Activated CD4-positive, CD25-positive, alpha-beta regulatory T cell treated with anti-CD3 and anti-CD28 coated beads, Interleukin-2, amount 50 U/mL, for 72 hours (primary cell): ENCODE data around the gene PROSER3.
"Not testable (repeated sequence)": the region's sequence is repeated elsewhere in the genome, so short reads cannot be mapped to it uniquely, and the experiment has no call there.

ENCODE experiments used
- DNase-seq: peaks from one replicate; pipeline ENCODE4 v3.0.0; 2021

The PROSER3 gene

DNA sequence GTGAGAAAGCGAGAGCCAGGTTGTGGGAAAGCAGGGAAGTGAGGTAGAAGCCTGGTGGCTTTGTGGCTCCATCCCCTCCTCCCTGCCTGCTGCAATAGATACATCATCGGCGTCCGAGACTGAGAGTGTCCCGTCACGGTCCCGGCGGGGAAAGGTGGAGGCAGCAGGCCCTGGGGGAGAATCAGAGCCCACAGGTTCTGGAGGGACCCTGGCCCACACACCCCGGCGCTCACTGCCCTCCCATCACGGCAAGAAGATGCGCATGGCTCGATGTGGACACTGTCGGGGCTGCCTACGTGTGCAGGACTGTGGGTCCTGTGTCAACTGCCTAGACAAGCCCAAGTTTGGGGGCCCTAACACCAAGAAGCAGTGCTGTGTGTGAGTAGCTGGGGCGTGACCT, 35.1 kb upstream of the PROSER3 start:
- no peak for DNase-seq

DNA sequence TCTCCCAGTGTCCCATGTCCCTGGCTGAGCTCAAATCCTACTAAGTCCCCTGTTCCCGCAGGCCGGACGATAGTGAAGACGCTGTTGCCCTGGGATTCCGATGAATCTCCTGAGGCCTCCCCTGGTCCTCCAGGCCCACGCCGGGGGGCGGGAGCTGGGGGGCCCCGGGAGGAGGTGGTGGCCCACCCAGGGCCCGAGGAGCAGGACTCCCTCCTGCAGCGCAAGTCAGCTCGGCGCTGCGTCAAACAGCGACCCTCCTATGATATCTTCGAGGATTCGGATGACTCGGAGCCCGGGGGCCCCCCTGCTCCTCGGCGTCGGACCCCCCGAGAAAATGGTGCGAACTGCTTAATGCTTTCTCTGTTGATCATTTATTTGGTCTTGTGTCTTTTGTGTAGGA, 34.3 kb upstream of the PROSER3 start:
- DNase-seq, result no peak

DNA sequence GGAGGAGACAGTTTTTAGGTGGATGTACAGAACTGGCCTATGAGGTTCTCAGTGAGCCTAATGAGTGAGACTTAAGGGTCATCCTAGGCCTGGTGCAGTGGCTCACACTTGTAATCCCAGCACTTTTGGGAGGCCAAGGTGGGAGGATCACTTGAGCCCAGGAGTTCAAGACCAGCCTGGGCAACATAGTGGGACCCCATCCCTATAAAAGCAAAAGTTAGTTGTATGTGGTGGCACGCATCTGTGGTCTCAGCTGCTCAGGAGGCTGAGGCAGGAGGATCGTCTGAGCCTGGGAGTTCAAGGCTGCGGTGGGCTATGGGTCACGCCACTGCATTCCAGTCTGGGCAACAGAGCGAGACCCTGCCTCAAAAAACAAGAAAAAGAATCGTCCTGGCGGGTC, 33.8 kb upstream of the PROSER3 start:
- DNase-seq, result not testable (repeated sequence)

DNA sequence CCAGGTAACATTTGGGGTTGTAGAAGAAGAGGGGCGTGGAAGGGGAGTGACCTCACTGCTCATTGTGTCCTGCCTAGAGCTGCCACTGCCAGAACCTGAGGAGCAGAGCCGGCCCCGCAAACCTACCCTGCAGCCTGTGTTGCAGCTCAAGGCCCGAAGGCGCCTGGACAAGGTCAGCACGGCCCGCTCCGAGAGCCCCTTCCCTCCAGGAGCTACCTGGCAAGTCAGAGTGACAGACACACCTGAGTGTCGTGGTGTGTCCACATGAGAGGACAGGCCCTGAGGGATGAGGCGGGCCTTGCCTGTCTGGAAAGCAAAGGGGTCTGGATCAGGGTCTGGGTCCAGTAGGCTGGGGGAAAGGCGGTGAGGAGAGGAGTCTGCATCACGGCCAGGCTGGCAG, 33.4 kb upstream of the PROSER3 start:
- no peak for DNase-seq

DNA sequence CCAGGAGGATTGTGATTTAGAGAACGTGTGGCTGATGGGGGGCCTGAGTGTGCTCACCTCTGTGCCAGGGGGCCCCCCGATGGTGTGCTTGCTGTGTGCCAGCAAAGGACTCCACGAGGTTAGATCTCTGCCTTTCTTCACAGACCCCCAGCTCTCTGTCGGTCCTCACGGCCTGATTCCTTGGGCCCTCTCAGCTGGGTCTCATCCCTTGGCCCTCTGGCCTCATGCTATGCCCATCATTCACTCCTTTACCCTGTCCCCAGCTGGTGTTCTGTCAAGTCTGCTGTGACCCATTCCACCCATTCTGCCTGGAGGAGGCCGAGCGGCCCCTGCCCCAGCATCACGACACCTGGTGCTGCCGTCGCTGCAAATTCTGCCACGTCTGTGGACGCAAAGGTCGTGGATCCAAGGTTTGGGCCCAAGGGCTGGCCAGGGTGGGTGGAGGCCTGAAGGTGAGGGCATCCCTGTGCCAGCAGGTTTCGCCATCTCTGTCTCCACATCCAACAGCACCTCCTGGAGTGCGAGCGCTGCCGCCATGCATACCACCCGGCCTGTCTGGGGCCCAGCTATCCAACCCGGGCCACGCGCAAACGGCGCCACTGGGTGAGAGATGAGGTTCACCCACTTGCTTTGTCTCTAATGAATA, 32.6 kb upstream of the PROSER3 start:
- DNase-seq, result no peak

DNA sequence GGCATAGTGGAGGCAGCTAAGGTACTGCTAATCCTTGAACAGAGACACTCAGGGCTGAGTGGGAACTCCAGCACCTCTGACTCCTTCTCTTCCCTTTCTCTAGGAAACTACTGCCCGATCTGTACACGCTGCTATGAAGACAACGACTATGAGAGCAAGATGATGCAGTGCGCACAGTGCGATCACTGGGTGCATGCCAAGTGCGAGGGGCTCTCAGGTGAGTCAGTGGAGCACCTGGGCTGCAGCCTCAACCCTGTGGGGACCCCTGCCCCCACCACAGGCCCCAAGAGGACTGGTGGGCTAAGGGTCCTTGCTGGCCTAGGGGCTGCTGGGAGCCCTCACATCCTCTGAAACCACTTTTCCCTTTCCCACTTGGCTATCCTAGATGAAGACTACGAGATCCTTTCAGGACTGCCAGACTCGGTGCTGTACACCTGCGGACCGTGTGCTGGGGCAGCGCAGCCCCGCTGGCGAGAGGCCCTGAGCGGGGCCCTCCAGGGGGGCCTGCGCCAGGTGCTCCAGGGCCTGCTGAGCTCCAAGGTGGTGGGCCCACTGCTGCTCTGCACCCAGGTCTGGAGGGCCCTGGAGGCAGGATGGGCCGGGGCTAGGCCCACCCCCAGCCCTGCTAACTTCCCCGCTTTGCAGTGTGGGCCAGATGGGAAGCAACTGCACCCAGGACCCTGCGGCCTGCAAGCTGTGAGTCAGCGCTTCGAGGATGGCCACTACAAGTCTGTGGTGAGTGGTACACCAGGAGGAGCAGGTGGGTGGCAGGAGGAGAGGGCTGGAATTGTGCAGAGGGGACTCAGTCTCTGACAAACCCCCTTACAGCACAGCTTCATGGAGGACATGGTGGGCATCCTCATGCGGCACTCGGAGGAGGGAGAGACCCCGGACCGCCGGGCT, 30.7 kb upstream of the PROSER3 start:
- no peak for DNase-seq

DNA sequence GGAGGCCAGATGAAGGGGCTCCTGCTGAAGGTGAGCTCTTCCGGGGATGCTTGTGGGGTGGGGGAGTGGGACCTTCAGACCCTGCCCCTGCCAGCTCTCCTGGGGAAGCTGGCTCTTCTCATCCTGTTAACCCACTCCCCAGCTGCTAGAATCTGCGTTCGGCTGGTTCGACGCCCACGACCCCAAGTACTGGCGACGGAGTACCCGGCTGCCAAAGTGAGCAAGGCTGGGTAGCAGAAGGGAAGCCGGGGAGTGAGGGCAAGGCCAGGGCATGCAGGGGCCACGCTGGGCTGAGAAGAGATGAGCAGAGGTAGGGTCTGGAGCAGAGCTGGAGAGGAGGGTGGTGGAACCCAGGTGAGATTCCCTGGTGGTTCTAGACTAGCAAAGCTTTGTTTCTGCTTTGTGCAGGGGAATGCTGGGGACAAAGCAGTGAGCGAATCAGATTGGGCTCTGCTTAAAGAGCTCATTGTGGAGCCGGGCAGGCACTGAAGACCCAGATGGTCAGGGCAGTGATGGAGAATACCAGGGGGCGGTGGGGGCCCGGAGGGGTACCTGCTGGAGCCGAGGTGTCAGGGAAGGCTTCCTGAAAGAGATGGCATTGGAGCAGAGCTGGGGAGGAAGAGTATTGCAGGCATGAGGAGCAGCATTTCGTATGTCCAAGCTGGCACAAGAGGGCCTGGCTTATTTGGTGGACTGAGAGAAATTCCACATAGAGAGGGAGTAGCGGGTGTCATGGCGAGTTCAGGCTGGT, 29.8 kb upstream of the PROSER3 start:
- no peak for DNase-seq

DNA sequence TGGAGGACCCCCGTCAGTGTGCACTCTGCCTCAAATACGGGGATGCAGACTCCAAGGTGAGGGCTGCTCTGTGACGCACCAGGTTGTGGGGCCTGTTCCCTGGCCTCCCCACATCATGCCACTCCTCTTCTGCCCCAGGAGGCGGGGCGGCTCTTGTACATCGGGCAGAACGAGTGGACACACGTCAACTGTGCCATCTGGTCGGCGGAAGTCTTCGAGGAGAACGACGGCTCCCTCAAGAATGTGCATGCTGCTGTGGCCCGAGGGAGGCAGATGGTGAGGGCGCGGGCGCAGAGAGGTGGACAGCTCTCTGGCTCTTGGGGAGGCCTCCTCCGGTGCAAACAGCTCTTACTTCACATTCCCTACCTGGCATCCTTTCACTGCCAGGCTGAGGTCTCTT, 29.0 kb upstream of the PROSER3 start:
- DNase-seq, result no peak

DNA sequence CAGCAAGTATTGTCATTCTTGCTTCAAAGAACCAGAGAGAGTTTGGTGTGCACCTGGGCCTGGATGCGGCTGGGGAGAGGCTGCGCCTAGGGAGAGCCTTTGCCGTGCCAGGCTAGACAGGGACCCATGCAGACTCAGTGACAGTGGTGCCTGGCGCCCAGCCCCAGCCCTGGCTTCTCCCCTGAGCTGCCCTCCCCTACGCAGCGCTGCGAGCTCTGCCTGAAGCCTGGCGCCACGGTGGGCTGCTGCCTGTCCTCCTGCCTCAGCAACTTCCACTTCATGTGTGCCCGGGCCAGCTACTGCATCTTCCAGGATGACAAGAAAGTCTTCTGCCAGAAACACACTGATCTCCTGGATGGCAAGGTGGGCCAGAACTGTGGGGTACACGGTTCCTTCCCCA, 28.2 kb upstream of the PROSER3 start:
- DNase-seq, result no peak

DNA sequence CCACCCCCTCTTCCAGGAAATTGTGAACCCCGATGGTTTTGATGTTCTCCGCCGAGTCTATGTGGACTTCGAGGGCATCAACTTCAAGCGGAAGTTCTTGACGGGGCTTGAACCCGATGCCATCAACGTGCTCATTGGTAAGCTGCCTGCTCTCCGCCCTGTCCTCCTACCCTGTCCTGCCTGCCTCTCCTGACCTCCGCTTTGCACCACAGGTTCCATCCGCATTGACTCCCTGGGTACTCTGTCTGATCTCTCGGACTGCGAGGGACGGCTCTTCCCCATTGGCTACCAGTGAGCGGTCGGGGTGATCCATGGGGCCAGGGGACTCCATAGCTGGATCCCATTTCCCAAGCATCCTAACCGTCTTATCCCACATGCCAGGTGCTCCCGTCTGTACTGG, 27.6 kb upstream of the PROSER3 start:
- no peak for DNase-seq

DNA sequence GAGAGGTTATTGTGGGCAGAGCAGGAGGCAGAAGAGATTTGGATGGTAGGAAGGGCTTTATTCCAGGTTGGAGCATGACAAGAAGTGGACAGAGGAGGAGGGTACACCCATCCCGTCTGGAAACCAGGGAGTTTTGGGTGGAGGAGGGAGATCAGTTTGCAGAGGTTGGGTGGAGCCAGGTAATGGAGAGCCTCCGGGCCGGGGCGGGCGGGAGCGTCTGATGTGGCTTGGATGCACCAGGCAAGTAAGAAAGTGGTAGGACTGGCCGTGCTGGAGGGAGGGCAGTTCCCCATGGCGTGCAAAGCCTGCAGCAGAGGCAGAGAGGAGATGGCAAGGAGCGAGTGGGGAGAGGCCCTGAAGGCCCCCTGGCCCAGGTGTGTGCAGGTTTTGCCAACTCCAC, 26.6 kb upstream of the PROSER3 start:
- DNase-seq, result no peak

DNA sequence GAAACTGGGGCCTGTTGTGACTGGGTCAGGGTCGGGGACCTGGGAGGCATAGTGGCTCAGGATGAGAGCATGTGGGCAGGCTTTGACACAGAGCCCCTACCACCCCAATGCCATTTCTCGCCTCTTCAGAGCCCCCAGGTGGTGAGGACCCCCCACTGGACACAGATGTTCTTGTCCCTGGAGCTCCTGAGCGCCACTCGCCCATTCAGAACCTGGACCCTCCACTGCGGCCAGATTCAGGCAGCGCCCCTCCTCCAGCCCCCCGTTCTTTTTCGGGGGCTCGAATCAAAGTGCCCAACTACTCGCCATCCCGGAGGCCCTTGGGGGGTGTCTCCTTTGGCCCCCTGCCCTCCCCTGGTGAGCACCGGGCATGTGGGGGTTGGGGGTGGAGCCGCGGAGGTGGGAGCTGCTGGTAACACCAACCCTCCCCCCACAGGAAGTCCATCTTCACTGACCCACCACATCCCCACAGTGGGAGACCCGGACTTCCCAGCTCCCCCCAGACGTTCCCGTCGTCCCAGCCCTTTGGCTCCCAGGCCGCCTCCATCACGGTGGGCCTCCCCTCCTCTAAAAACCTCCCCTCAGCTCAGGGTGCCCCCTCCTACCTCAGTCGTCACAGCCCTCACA, 26.1 kb upstream of the PROSER3 start:
- DNase-seq, result no peak

DNA sequence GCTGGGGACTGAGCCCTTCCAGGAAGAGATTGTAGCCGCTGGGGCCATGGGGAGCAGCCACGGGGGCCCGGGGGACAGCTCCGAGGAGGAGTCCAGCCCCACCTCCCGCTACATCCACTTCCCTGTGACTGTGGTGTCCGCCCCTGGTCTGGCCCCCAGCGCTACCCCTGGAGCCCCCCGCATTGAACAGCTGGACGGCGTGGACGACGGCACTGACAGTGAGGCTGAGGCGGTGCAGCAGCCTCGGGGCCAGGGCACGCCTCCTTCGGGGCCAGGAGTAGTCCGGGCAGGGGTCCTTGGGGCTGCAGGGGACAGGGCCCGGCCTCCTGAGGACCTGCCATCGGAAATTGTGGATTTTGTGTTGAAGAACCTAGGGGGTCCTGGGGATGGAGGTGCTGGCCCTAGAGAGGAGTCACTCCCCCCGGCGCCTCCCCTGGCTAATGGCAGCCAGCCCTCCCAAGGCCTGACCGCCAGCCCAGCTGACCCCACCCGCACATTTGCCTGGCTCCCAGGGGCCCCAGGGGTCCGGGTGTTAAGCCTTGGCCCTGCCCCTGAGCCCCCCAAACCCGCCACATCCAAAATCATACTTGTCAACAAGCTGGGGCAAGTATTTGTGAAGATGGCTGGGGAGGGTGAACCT, 25.3 kb upstream of the PROSER3 start:
- DNase-seq, result no peak

DNA sequence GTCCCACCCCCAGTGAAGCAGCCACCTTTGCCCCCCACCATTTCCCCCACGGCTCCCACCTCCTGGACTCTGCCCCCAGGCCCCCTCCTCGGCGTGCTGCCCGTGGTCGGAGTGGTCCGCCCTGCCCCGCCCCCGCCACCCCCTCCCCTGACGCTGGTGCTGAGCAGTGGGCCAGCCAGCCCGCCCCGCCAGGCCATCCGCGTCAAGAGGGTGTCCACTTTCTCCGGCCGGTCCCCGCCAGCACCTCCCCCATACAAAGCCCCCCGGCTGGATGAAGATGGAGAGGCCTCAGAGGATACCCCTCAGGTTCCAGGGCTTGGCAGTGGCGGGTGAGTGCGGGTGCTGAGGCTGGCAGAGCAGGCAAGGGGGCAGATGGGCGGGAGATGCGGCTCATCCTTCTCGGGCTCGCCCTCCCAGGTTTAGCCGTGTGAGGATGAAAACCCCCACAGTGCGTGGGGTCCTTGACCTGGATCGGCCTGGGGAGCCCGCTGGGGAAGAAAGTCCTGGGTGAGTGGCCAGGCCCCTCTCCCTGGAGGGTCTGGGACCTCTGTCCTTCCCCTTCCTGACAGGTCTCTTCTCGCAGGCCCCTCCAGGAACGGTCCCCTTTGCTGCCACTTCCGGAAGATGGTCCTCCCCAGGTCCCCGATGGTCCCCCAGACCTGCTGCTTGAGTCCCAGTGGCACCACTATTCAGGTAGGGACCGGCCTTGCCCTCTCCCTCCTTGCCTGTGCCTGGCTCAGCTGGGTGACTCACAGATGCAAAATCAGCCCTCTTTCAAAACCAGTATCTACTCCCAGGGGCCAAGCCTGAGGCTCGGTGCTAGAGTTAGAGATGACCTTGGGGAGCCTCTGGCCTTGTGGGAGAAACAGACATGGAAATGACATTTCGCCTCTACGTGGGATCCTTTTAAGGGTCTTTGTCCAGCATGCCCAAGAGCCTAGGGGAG, 24.5 kb upstream of the PROSER3 start:
- DNase-seq, result no peak

DNA sequence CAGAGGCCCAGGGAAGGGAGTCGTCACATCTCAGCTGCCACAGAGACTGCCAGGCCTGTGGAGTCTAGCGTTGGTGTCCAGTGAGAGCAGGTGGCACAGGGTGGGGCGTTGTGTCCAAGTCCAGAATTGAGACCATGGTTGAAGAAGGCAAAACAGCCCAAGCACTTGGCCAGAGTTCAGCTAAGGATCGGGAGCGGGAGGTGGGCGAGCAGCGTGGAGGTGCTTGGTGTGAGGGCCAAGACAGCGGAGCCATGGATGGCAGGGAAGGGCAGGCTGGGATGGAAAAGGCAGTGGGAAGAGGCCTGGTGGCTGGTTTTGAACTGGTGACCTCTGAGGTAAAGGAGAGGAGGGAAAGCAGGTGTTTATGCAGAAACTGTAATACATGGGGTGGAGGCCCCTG, 23.7 kb upstream of the PROSER3 start:
- no peak for DNase-seq

DNA sequence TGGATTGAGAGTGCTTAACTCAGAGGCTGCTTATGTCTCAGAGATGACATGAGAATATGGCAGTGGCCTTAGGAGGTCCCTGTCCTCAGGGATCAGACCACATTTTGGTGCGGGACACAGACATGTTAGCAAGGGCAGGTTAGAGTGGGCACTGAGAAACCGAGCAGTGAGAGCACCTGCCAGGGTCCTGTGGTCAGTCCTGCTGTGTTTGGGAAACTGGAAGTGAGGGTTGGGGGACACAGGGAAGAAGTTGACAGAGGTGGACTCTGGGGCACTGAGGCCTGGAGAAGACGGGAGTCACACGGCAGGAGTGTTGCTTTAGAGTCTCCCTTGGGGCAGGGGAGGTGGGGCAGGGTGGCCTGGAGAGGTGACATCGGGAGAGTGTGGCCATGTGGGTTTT, 23.1 kb upstream of the PROSER3 start:
- DNase-seq, result no peak

DNA sequence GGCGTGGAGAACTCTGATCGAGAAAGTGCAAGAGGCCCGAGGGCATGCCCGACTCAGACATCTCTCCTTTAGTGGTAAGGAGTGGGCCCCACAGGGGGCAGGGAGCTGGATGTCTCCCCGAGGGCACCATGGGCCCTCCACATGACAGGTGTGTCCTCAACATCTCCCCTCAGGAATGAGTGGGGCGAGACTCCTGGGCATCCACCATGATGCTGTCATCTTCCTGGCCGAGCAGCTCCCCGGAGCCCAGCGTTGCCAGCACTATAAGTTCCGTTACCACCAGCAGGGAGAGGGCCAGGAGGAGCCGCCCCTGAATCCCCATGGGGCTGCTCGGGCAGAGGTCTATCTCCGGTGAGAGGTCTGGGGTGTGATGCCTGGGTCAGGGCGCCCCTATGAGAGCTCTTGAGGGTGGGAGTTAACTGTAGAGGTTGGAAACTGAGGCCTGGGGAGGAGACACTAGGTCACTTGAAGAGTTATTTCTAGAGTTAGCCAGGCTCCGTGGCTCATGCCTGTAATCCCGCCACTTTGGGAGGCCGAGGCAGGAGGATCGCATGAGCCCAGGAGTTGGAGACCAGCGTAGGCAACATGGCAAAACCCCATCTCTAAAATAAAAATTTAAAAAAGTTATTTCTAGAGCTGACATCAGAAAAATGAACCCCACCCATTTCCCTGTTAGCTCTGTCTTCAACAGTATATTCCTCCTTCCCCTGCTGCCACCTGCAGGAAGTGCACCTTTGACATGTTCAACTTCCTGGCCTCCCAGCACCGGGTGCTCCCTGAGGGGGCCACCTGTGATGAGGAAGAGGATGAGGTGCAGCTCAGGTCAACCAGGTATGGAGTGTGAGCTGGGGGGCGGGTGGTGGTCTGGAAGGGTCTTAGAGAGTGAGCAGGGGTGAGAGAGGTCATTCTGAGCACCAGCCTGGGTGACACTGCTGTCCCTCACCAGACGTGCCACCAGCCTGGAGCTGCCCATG, 20.8 kb upstream of the PROSER3 start:
- no peak for DNase-seq

DNA sequence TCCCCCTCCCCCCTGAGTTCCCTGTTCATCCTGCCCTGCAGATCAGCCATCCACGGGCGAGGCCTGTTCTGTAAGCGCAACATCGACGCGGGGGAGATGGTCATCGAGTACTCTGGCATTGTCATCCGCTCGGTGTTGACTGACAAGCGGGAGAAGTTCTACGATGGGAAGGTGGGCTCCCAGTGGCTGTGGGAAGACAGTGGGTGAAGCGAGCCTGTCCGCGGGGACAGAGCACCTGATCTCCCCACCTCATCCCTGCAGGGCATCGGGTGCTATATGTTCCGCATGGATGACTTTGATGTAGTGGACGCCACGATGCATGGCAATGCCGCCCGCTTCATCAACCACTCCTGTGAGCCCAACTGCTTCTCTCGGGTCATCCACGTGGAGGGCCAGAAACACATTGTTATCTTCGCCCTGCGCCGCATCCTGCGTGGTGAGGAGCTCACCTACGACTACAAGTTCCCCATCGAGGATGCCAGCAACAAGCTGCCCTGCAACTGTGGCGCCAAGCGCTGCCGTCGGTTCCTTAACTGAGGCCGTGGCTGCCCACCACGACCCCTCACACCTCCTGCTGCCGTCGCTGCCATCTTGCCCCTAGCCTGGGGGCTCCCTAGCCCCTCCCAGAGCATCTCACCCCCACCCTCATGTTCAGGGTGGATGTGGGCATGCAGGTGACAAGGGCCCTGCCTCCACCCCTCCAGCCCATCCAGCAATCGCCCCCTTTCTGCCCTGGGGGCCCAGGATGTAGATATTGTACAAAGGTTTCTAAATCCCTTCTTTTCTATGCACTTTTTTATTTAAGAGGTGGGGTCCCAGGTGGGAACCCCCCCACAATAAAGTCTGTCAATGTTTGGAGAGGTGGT, 19.7 kb upstream of the PROSER3 start:
- DNase-seq, result no peak

DNA sequence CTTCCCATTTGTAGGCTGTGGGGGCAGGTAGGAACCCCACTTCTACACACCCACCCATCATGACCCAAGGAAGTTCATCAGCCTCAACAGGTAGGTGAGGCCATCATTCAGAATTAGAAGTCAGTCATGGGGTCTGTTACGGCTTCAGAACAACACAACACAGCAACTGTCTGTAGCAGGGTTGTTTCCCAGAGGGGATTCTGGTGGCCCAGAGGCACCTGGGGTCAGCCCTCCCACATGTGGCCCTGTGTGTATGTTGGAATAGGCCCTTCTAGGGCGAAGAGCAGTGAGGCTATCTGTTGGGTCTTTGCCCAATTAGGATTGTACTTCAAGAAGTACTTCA, 19.1 kb upstream of the PROSER3 start:
- no peak for DNase-seq
